Inferior parietal cortex (tissue), 1 donor: Measurements from ENCODE around the gene WWTR1.

Experiments used
- DNase-seq: peaks from one replicate; pipeline ENCODE4 v3.0.0-alpha.2; 2016; ENCODE audit errors: extremely low spot score

WWTR1 gene

GRCh38 chr3:149567381-149567780, 90.4 kb downstream of the WWTR1 start:
- DNase-seq = no peak

GRCh38 chr3:149566292-149566975, 91.4 kb downstream of the WWTR1 start:
- DNase-seq = no peak

GRCh38 chr3:149564079-149564478, 93.7 kb downstream of the WWTR1 start:
- no peak for DNase-seq

DNA sequence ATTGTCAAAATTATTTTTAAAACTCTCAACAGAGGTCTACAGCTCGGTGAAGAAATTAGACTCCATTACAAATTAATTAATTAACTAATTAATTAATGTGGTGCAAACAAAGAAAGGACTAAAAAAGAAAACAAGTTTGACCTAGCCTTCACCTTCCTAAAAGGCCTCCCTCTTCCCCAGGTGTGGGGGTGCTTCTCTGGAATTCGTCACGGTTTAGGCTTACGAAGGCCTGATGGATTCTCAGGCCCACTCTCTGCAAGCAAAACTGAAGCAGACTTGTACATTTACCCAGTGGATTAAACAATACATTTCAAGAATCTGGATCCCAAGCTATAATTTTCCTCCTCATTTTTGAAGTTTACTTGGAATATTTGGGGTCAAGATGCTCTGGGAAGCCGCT, 94.7 kb downstream of the WWTR1 start:
- no peak for DNase-seq

- no peak for DNase-seq
Observed at GRCh38 chr3:149560617-149561016, 97.2 kb downstream of the WWTR1 start.

DNA sequence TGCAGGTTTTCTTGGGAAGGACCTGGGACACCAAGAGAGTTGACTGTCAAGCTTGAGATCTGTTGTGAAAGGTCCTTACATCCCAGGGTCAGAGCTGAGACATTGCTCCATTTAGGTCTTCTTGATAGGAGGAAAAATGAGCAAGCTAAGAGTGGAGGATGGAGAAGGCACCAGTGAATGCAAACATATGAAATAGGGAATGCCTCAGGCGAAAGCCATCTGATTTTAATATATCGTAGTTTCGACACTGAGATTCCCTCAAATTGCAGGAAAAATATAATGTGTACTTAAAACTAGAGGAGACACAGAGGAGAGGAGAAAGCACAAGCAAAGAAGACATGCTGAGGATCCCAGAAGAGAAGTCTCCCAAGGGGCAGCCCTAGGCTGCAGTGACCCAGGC, 97.8 kb downstream of the WWTR1 start:
- DNase-seq = no peak

DNA sequence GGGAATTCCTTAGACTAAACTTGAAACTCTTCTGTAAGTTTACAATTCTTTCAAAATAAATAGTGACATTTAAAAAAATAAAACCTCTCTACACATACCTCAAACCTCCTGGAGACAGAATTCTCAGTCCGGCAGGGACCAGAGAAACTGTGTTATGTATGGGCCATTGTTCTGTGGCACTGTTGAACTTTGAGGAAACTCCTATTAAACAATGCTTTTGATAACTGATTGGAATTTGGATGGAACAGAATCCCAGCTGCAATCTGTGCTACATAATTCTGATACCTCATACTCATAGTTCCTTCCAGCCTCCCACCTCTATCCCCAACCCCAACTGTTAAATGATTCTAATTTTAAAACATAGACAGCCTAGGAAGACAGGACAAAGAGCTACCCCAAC, 98.3 kb downstream of the WWTR1 start:
- no peak for DNase-seq

DNA sequence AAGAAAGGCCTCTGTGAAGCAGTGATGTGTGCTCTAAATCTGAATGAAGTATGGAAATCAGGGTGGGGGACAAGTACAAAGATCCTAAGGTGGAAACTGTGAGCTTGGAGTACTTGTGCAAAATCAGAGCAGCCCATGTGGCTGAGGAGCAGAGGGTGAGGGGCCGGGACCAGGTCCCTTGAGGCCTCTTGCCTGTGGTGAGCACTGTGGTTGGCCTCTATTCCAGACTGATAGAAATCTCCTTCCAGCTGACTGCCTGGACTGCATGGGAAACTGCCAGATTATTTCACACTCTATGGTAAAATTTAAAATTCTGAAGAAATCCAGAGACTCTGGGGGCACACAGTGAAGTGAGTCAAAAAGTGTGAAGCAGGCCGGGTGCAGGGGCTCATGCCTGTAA, 101.9 kb downstream of the WWTR1 start:
- DNase-seq = no peak

- no peak for DNase-seq
Observed at GRCh38 chr3:149554826-149555225, 103.0 kb downstream of the WWTR1 start.

- DNase-seq = no peak
Observed at GRCh38 chr3:149553781-149554451, 103.9 kb downstream of the WWTR1 start.

DNA sequence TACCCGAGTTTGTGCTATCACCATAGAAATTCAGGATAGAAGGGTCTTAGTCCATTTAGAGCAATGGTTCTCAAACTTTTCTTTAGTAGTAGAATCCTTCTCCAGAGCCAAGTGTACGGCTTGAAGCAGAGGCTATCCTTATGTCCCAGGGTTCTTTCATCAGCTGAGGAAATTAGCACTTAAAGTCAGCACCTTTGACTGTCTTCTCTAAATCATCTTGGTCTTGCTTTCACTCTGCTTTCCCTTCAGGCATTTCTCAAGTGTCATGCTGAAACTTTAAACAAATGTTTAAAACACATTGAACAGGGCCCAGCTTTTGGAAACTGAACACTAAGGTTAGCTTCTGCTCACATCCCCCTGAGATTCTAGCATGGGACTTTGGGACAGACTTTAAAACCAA, 105.1 kb downstream of the WWTR1 start:
- DNase-seq = no peak

GRCh38 chr3:149551500-149551899, 106.3 kb downstream of the WWTR1 start:
- no peak for DNase-seq

- DNase-seq = no peak
Observed at GRCh38 chr3:149548669-149549065, 109.2 kb downstream of the WWTR1 start.

- DNase-seq = no peak
Observed at GRCh38 chr3:149547954-149548668, 109.7 kb downstream of the WWTR1 start.

GRCh38 chr3:149547413-149547812, 110.4 kb downstream of the WWTR1 start:
- no peak for DNase-seq

DNA sequence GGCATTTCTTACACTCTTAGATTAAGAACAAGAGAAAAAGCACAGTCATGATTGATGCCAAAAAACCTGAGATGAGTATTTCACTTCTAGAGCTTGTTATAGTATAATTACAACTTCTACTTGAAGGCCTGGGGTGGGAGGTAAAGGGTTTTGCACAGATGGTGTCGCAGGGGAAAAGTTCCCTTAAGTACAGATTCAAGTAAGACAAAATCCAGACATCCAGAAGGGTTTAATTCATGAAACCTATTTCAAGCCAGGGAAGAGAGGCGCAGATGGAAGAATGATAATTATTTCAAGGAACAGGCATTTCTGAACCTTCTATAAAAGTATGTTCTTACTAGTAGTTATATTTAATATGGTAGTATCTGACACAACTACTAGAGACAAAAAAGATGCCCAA, 112.8 kb downstream of the WWTR1 start:
- DNase-seq = no peak

DNA sequence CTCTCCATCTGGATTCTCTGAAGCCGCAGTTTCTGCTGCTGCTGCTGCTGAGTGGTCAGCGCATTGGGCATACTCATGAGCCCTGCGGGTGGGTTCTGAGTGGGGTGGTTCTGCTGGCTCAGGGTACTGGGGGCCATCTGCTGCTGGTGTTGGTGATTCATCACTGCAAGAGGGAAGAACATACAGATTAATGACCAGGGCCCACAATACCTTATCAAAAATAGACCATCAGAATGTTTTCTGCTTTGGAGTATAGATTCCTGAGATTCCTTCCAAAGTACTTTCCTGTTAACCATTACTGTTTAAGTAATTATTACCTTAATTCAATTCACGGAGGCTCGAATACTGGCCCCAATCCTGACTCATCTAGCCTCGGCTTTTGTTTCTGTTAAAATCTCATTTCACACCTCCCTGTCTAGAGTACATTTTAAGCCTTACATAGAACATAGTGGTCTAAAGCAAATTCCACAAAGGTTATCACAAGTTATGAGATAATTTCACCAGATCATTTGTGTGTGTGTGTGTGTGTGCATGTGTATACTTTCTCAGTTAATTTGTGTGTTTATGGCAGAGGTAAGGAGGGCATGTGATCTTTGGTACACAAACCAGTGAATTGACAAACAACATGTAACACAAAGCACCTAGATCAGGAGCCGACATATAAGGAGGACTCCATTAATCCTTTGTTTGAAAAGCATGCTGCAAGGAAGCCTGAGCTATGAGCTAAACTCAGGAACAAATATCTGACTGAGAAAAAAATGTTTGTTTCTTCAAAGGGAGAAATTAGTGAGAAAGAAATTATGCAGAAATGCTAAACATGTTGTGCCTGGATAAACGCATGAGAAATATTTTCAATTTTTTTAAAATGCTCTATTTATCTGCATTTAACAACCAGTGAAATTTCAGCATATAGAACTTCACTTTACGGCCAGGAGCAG, 115.2 kb downstream of the WWTR1 start:
- DNase-seq = no peak

GRCh38 chr3:149541091-149541491, 116.7 kb downstream of the WWTR1 start:
- DNase-seq = no peak

DNA sequence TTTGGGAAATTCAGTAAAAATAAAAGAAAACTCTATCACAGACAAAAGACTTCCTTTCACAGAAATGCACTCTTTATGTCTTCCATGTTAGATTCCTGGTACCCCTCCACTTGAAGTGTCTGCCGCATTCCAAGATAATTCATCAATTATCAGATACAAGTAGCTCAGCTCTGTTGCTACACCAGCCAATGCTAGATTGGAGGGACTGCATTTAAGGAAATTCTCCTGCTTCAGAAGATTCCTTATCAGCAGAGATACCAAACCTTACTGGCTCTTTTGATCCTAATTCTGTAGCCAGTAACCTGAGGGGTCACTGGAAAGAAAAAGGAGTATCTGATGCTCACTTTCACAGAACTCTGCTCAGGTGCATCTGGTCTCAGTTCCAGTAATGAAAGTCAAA, 119.5 kb downstream of the WWTR1 start:
- no peak for DNase-seq

GRCh38 chr3:149536429-149536828, 121.4 kb downstream of the WWTR1 start:
- no peak for DNase-seq

DNA sequence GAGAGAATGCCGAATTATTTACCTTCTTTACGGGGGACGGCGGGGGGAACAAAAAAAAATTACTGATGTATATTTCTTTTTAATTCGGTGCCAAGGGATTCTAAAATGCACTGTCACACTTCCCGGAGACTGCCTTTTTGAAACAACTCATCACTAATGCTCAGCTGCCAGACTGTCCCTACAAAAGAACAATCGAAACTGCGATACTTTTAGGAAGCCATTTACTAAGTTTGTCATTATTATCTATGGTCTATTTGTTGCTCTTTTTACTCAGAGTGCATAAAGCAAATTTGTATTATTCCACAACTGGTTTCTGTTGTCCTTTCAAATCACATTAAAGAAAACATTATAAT, 122.5 kb downstream of the WWTR1 start:
- no peak for DNase-seq
